Lower leg skin (tissue), 4 donors: ENCODE measurements around the gene GALK2. TPM values are rescaled to one million over a fixed set of nuclear protein-coding genes. Genes with fewer than 3 reads are reported as not detected.

Experiments
- DNase-seq, 2 donors: peaks; one replicate each; pipeline ENCODE4 v3.0.0-alpha.2; 2019; ENCODE audit warnings: low spot score in 2 of 2
- H3K4me3 ChIP-seq: fragments of 200-600 bp; sonication (generic); 2 replicates; pipeline ENCODE4 v1.5.1; 2017; ENCODE audit warnings: mild to moderate bottlenecking, low read depth; ENCODE audit not compliant: poor library complexity, severe bottlenecking
- POLR2A ChIP-seq, 2 donors: fragments of 450-650 bp; IDR thresholded peaks; one replicate each; pipeline ENCODE4 v1.6.1; 2016 to 2017; ENCODE audit warnings: antibody characterized with exemption in 2 of 2, mild to moderate bottlenecking in 1 of 2, moderate library complexity in 1 of 2
- WGBS, 2 donors: methylation state at CpG; one replicate each; pipeline ENCODE4 v1.1.5; 2018; 5-methylcytosine and 5-hydroxymethylcytosine counted together
- intact Hi-C: fragments of 100-400 bp; cut with DNase I; formaldehyde crosslinking; loops from one replicate; pipeline ENCODE4 v1.15.0; 2023; ENCODE audit warnings: low total_unique reads
- total RNA-seq, 4 donors: library from RNA; depleted of rRNA; stranded (reverse); fragments of >200 nt; gene quantifications; one replicate each; pipeline ENCODE4 v1.1.0, GENCODE V29; 2016
- TF ChIP-seq, protein P1 (sequence below), 3 donors: fragments of 450-650 bp; IDR thresholded peaks; one replicate each; pipeline ENCODE4 v1.5.1; 2016; ENCODE audit warnings: antibody characterized with exemption in 3 of 3, mild to moderate bottlenecking in 3 of 3, moderate library complexity in 2 of 3

Gene GALK2
- total RNA-seq, 4 donors from 2014 or later = 20.7 to 35.4 (median 27.8) TPM

GRCh38 chr15:49131403-49131802 is 38.6 kb upstream of the GALK2 start:
- no peak overlapping the region for H3K4me3 ChIP-seq
- no peak for TF ChIP-seq POLR2A (IDR thresholded peaks at IDR 0.05)
- TF ChIP-seq, protein P1, sequence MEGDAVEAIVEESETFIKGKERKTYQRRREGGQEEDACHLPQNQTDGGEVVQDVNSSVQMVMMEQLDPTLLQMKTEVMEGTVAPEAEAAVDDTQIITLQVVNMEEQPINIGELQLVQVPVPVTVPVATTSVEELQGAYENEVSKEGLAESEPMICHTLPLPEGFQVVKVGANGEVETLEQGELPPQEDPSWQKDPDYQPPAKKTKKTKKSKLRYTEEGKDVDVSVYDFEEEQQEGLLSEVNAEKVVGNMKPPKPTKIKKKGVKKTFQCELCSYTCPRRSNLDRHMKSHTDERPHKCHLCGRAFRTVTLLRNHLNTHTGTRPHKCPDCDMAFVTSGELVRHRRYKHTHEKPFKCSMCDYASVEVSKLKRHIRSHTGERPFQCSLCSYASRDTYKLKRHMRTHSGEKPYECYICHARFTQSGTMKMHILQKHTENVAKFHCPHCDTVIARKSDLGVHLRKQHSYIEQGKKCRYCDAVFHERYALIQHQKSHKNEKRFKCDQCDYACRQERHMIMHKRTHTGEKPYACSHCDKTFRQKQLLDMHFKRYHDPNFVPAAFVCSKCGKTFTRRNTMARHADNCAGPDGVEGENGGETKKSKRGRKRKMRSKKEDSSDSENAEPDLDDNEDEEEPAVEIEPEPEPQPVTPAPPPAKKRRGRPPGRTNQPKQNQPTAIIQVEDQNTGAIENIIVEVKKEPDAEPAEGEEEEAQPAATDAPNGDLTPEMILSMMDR (IDR thresholded peaks at IDR 0.05) = no peak
- no peak for DNase-seq
- intact Hi-C loops = no loop called here
- 88% methylated on average over 3 of the region's 3 CpGs for WGBS, 2 donors

- H3K4me3 ChIP-seq = no peak overlapping the region
- no peak for TF ChIP-seq POLR2A (IDR thresholded peaks at IDR 0.05)
- TF ChIP-seq, protein P1 (IDR thresholded peaks at IDR 0.05) = no peak
- no peak for DNase-seq
- WGBS, 2 donors = 73 to 75% methylated on average over 5 of the region's 5 CpGs
- intact Hi-C loops = no loop called here
Observed at GRCh38 chr15:49134683-49135341, 35.2 kb upstream of the GALK2 start.

DNA sequence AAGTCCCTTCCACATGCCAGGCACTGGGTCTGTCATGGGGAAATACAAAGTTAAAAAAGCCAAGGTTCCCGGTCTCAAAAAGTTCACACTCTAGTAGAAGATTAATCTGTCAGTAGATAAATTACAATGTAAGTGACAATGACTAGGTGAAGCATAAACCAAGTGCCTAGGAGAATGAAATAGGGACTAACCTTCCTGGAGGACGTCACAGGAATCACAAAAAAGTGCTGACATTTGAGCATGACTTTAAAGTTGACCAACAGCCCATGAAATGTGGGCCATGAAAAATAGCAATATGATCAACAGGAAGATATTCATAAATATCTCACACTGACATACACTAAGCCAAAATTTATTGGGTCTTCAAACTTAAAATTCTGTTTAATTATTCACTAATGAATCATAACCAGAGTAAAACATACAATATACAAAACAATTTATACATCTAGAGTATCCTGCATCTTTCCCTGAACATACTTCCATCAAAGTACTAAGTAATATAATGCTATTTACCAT is 34.6 kb upstream of the GALK2 start:
- intact Hi-C loops = no loop called here
- WGBS, 2 donors = 84% methylated on average over 2 of the region's 2 CpGs

GRCh38 chr15:49135911-49136310 is 34.1 kb upstream of the GALK2 start:
- WGBS, 2 donors = 80 to 90% methylated on average over 3 of the region's 3 CpGs
- intact Hi-C loops = no loop called here
- TF ChIP-seq, protein P1 (IDR thresholded peaks at IDR 0.05) = no peak
- no peak for TF ChIP-seq POLR2A (IDR thresholded peaks at IDR 0.05)
- H3K4me3 ChIP-seq = no peak overlapping the region
- no peak for DNase-seq

More for the DNA sequence above, 34.6 kb upstream of the GALK2 start:
- DNase-seq = no peak
- no peak overlapping the region for H3K4me3 ChIP-seq
- TF ChIP-seq, protein P1 (IDR thresholded peaks at IDR 0.05) = no peak
- no peak for TF ChIP-seq POLR2A (IDR thresholded peaks at IDR 0.05)

DNA sequence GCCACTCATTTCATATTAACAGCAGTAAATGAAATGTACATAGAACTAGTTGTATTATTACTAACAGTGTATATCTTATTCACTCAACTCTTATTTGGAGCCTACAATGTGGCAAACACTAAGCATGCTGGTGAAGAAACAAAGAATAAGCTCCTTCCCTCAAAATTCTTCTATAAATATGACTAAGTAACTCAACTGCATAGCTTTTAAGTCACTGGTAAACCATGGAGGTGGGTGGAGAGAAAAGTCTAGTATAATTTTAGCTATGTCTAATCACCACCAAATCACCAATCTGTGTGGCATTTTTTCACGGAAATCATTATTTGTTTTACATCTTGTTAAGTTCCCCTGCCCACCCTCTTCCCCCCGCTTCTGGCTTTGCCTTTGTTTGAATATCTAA is 32.2 kb upstream of the GALK2 start:
- intact Hi-C loops = no loop called here

More for the DNA sequence above, 32.2 kb upstream of the GALK2 start:
- TF ChIP-seq, protein P1 (IDR thresholded peaks at IDR 0.05) = no peak
- TF ChIP-seq POLR2A (IDR thresholded peaks at IDR 0.05) = no peak
- no peak overlapping the region for H3K4me3 ChIP-seq
- DNase-seq = no peak
- WGBS, 2 donors = 90 to 92% methylated on average over 2 of the region's 2 CpGs
